ENCODE measurements around the gene SYMPK.

Gene SYMPK

DNA sequence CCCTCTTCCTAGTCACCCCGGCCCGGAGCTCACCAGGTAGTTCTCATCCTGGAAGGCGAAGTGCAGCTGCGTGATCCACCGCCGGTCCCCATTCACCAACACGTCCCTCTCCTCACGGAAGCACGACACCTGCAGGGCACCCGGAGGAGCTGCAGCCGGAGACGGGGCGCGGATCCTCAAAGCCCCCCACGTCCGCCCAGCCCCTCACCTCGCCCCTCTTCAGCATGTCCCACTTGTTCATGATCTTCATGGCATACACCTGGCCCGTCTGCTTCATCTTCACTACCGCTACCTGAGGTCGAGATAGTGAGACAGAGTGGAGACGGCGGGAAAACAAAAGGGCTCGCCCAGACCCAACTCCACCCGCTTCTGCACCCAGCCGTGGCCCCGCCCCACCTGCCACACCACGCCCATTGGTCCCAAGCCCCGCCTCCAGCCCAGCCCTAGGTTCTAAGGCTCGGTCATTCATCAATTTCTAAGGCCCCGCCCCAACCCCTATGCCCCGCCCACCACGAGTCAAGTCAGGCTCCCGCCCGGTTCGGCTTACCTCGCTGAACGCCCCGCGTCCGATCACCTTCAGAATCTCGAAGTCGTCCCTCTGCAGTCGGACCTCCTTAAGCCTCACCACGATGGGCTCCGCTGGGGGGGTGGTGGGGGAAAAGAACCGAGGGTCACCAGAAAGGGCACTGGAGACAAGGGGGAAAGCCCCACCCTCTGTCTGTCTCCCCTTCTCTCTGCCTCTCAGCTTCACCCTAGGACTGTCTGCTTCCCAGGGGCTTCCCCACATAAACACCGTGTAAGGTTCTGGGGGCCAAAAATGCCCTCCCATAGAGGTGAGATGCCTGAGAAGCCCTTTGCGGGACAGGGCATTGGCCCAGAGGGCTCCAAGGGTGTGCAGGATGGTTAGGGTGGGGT lies 83.5 kb downstream of the SYMPK start:
- peak; percentile 10 for DNase-seq

DNA sequence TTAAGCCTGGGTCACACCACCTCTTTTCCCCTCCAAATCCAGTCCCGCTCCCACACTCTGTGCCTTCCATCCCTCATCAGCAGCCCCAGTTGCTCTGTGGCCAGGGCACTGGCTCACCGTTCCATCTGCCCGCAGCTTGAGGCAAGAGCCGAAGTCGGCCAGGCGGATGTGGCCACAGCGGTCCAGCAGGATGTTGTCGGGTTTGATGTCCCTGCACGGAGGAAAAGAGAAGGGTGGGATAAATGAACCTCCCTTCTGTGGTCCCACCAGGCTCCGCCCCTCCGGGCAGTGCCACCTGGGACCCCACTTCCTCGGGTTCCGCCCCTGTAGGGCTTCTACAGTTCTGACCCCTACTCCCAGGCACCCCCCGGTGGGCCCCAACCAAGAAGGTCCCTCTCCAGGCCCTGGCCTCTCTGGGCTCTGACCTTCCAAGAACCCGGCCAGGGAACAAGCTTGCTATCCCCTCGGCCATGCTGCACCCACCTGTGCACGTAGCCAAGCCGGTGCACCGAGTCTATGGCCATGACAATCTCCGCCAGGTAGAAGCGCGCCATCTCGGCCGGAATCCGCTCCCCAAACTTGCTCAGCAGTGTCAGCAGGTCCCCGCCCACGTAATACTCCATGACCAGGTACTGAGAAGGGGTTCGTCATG lies 84.8 kb downstream of the SYMPK start:
- no peak for DNase-seq

DNA sequence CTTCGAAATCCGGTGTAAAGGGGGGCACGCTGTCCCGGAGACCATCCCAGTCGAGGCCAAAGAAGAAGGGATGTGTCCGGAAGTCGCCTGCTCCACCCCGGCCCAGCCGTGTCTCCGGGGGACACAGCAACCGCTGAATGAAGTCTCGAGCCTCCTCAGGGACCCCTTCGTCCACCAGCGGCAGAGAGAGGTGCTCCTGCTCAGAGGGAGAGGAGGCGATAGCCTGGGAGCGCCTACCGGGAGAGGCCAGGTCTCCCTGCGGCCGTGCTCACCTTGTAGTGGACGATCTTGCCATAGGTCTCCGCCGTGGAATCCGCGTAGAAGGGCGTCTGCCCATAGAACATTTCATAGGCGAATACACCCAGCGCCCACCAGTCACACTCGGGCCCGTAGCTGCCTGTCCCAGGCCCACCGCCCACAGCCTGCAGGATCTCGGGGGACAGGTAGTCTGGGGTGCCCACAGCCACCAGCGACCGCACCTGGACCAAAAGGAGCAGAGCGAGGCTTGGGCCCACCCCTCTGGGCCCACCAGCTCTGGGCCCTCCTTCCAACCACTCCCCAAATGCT lies 85.5 kb downstream of the SYMPK start:
- no peak for DNase-seq

GRCh38 chr19:45774765-45775164 lies 88.2 kb downstream of the SYMPK start:
- no peak for DNase-seq

DNA sequence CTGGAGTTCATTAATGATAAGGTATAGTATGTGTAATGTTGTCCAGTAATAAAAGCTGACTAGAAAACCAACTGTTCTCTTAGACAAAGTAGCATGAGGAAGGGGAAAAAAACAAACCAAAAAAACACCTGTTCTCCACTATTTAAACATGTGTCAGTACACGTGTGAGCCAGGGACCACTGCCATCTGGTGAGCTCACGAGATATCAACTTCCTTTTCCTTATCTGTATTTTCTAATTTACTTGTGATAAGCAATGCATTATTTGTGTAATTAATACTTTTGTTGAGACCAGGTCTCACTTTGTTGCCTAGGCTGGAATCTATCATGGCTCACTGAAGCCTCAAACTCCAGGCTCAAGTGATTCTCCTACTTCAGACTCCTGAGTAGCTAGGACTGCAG lies 89.6 kb downstream of the SYMPK start:
- DNase-seq = no peak

DNA sequence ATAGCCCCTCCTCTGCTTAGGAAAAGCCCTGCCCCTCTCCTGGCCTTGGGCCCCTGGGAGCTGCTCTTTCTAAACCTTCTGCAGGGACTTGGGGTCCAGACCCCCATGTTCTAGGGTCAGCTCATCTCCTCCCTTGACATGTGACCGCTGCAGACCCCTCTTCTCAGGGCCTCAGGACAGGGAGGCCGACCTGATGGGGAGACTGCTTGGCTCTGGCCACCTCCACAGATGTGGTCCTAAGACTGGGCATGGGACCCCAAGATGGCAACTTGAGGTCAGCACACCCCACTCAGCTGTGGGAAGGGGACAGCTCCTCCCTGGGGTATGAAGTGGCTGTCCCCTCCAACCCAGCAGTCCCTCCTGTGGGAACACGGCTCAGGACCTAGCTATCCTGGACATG lies 90.0 kb downstream of the SYMPK start:
- DNase-seq = no peak

DNA sequence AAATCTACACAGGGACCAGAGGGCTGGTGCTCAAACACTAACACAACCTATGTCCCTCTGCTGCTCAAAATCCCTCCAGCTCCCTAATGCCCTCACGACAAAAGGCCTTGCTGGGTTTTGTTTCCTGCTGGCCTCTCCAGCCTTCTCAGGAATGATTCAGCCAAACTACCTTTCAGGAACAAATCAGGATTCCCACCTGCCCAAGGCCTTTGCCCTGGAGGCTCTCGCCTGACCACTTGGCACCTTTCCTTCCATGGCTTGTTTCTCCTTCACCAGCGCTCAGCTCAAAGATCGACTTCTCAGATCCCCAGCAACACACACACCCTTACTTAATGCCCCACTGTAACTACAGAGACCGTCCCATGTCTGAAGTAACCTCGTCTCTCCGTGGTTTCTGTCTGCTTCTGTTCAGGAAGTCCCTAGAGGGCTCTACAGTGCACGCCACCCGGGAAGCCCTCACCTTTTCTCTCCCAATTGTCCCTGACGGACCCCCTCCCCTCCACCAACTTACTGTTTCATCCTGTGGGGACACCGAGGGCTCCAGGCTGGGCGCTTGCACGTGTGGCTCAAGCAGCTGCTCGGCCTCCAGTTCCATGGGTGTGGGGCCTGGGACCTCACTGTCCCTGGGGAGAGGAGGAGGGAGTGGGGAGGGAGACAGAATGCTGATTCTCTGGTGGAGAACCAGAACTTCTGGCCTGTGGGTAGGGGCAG lies 90.7 kb downstream of the SYMPK start:
- DNase-seq = no peak

GRCh38 chr19:45771311-45771933 lies 91.5 kb downstream of the SYMPK start:
- no peak for DNase-seq

GRCh38 chr19:45770192-45771101 lies 92.5 kb downstream of the SYMPK start:
- DNase-seq = peak; percentile 95

DNA sequence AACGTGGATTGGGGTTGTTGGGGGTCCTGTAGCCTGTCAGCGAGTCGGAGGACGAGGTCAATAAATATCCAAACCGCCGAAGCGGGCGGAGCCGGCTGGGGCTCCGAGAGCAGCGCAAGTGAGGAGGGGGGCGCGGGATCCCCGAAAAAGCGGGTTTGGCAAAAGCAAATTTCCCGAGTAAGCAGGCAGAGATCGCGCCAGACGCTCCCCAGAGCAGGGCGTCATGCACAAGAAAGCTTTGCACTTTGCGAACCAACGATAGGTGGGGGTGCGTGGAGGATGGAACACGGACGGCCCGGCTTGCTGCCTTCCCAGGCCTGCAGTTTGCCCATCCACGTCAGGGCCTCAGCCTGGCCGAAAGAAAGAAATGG lies 93.1 kb downstream of the SYMPK start:
- no peak for DNase-seq

GRCh38 chr19:45768984-45769782 lies 93.8 kb downstream of the SYMPK start, which contains the start of gene SIX5:
Gene SIX5 (minus strand): TSS chr19:45769252. CDS start chr19:45768844, 408 bp downstream.
- peak; percentile 98 for DNase-seq

- peak; percentile 25 for DNase-seq
Measured at GRCh38 chr19:45768655-45768983, 94.3 kb downstream of the SYMPK start.

DNA sequence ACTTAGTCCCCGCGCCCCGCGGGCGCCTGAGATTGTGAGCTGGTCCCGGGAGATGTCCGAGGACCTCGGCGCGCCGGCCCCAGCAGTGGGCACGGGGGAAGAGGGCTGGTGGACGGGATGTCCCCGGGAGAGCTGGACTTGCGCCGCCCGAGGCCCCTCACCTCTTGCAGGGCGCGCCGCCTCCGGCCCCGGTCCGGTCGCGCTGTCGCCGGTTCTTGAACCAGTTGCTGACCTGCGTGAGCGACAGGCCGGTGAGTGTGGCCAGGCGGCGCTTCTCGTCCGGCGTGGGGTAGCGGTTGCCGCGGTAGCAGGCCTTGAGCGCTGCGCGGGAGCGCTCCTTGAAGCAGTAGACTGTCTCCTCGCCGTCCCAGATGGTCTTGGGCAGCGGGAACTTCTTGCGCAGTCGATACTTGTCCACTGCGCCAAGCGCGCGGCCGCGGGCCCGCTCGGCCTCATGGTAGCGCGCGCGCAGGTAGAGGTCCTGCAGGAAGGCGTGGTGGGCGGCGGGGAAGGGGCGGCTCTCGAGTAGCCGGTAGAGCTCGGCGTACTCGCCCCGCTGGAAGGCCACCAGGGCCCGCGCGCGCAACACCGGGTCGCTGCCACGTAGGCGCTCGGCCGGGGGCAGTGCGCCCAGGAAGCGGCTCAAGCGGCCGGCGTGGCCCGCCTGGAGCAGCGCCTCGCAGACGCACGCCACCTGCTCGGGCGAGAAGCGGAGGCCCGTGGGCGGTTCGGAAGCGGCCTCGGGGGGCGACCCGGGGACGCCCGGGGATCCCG lies 94.9 kb downstream of the SYMPK start:
- peak; percentile 25 for DNase-seq

- DNase-seq = peak; percentile 23
Measured at GRCh38 chr19:45767410-45767880, 95.5 kb downstream of the SYMPK start.

- no peak for DNase-seq
Measured at GRCh38 chr19:45766869-45767346, 96.0 kb downstream of the SYMPK start.

GRCh38 chr19:45766296-45766868 lies 96.6 kb downstream of the SYMPK start:
- DNase-seq = no peak

DNA sequence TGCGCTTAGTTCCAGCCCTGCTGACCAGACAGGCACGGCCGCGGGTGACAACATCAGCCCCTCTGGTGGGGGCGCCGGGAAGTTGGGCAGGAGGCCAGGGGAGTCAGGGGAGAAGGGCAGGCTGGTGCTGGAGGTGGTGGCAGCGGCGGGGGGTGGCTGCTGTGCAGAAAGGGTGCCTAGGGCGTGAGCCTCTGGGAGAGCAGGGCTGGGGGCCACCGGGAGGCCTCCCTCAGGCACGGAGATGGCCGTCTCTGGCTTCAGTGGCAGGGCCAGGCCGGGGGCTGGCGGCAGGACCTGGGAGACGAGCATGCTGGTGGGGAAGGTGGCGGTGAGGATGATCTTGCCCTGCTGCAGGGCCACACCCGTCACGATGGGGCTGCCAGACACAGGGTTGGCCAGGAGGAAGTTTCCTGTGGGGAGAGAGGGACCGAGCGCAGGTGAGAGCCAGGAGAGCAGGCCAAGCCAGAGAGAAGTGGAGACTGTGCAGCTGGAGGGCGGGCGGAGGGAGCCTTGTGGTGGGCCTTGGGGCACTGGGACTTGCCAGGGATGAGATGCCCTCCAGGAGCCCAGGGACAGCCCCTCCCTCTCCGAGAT lies 97.1 kb downstream of the SYMPK start:
- no peak for DNase-seq
